GM23338 (cell line): ENCODE measurements around the gene TJP2. TPM values are rescaled to one million over a fixed set of nuclear protein-coding genes. Genes with fewer than 3 reads are reported as not detected.

Experiments used
- ATAC-seq: fragments of 200-7000 bp; cut with Tn5 transposase; 3 replicates; pipeline ENCODE4 v1.9.1; 2020
- DNase-seq: peaks from one replicate; pipeline ENCODE4 v3.0.0-alpha.2; 2015; ENCODE audit warnings: low spot score
- H2AFZ ChIP-seq: fragments of 200-600 bp; sonication (generic); 2 replicates; pipeline ENCODE4 v1.8.0; 2016; ENCODE audit warnings: antibody characterized with exemption, mild to moderate bottlenecking, moderate library complexity
- H3F3A ChIP-seq: fragments of 200-600 bp; sonication (generic); replicated peaks from 2 replicates; pipeline ENCODE4 v1.8.0; 2017; ENCODE audit warnings: antibody characterized with exemption, mixed run types, low read depth
- H3K27ac ChIP-seq: fragments of 200-600 bp; sonication (generic); 2 replicates; pipeline ENCODE4 v1.6.1; 2016; ENCODE audit warnings: low read depth
- H3K27me3 ChIP-seq: fragments of 200-600 bp; sonication (generic); 2 replicates; pipeline ENCODE4 v1.8.0; 2016; ENCODE audit warnings: mild to moderate bottlenecking, mixed run types, moderate library complexity; ENCODE audit not compliant: insufficient read depth
- H3K36me3 ChIP-seq: fragments of 200-600 bp; sonication (generic); 2 replicates; pipeline ENCODE4 v1.8.0; 2016; ENCODE audit warnings: mild to moderate bottlenecking; ENCODE audit not compliant: insufficient read depth
- H3K4me1 ChIP-seq: fragments of 200-600 bp; sonication (generic); 2 replicates; pipeline ENCODE4 v1.8.0; 2016; ENCODE audit warnings: mild to moderate bottlenecking, moderate library complexity; ENCODE audit not compliant: insufficient read depth
- H3K4me2 ChIP-seq: fragments of 200-600 bp; sonication (generic); 2 replicates; pipeline ENCODE4 v1.7.1; 2017; ENCODE audit warnings: mixed run types
- H3K4me3 ChIP-seq: fragments of 200-600 bp; sonication (generic); 2 replicates; pipeline ENCODE4 v1.6.1; 2016; ENCODE audit warnings: mixed run types
- H3K79me2 ChIP-seq: fragments of 200-600 bp; sonication (generic); replicated peaks from 2 replicates; pipeline ENCODE4 v1.8.0; 2017; ENCODE audit warnings: mild to moderate bottlenecking; ENCODE audit not compliant: insufficient read depth
- H3K9me2 ChIP-seq: fragments of 200-600 bp; sonication (generic); 2 replicates; pipeline ENCODE4 v1.8.0; 2017; ENCODE audit not compliant: insufficient read depth
- H4K20me1 ChIP-seq: fragments of 200-600 bp; sonication (generic); replicated peaks from 2 replicates; pipeline ENCODE4 v1.8.0; 2017; ENCODE audit warnings: mild to moderate bottlenecking; ENCODE audit not compliant: insufficient read depth
- H3K27ac Mint-ChIP-seq: 2 replicates; pipeline ENCODE4 v1.8.0; 2020; ENCODE audit warnings: inconsistent platforms, mild to moderate bottlenecking, moderate library complexity, mixed read lengths
- H3K27me3 Mint-ChIP-seq: 3 replicates; pipeline ENCODE4 v1.8.0; 2022; ENCODE audit warnings: low read depth, mild to moderate bottlenecking, moderate library complexity, mixed read lengths, inconsistent platforms; ENCODE audit not compliant: insufficient read depth, poor library complexity
- H3K36me3 Mint-ChIP-seq: 3 replicates; pipeline ENCODE4 v1.8.0; 2021; ENCODE audit warnings: low read depth, mild to moderate bottlenecking, inconsistent platforms, moderate library complexity, mixed read lengths
- H3K4me1 Mint-ChIP-seq: 3 replicates; pipeline ENCODE4 v1.8.0; 2020; ENCODE audit warnings: mild to moderate bottlenecking, inconsistent platforms, mixed read lengths
- H3K4me3 Mint-ChIP-seq: 3 replicates; pipeline ENCODE4 v1.8.0; 2021; ENCODE audit warnings: moderate library complexity, mild to moderate bottlenecking, inconsistent platforms, mixed read lengths
- H3K9me3 Mint-ChIP-seq: 3 replicates; pipeline ENCODE4 v1.8.0; 2020; ENCODE audit warnings: moderate library complexity, mild to moderate bottlenecking, inconsistent platforms, mixed read lengths
- CREB1 ChIP-seq: fragments of 250-450 bp; sonication (Bioruptor Pico); IDR thresholded peaks from 2 replicates; pipeline ENCODE4 v1.5.0; 2020; ENCODE audit warnings: low read depth, mild to moderate bottlenecking, moderate library complexity
- EZH2 ChIP-seq: fragments of 200-600 bp; sonication (generic); IDR thresholded peaks from one replicate; pipeline ENCODE4 v1.8.0; 2017; ENCODE audit warnings: antibody characterized with exemption, mild to moderate bottlenecking, low read depth; ENCODE audit not compliant: unreplicated experiment
- EZH2phosphoT487 ChIP-seq: fragments of 200-600 bp; sonication (generic); IDR thresholded peaks from one replicate; pipeline ENCODE4 v1.8.1; 2018; ENCODE audit warnings: antibody characterized with exemption; ENCODE audit not compliant: unreplicated experiment
- JUNB ChIP-seq: IDR thresholded peaks from one replicate; pipeline ENCODE4 v1.6.1; 2016; ENCODE audit warnings: antibody characterized with exemption; ENCODE audit not compliant: unreplicated experiment
- NANOG ChIP-seq: IDR thresholded peaks from 2 replicates; pipeline ENCODE4 v1.6.1; 2016; ENCODE audit warnings: antibody characterized with exemption, borderline replicate concordance
- POLR2AphosphoS5 ChIP-seq: IDR thresholded peaks from 2 replicates; pipeline ENCODE4 v1.6.1; 2016; ENCODE audit warnings: antibody characterized with exemption, low read depth
- REST ChIP-seq: IDR thresholded peaks from one replicate; pipeline ENCODE4 v1.6.1; 2018; ENCODE audit warnings: antibody characterized with exemption; ENCODE audit not compliant: unreplicated experiment
- STAT1 ChIP-seq: IDR thresholded peaks from one replicate; pipeline ENCODE4 v1.6.1; 2016; ENCODE audit warnings: antibody characterized with exemption; ENCODE audit not compliant: unreplicated experiment
- ZNF114 ChIP-seq: fragments of 250-450 bp; sonication (Bioruptor Pico); IDR thresholded peaks from 2 replicates; pipeline ENCODE4 v1.5.0; 2020; ENCODE audit warnings: mild to moderate bottlenecking, moderate library complexity
- polyA plus RNA-seq: library from polyadenylated mRNA; unstranded; fragments of >200 nt; fragmentation: Nextera tagmentation; extraction: Ambion mirVana; gene quantifications from 2 replicates; pipeline ENCODE4 v1.2.1, GENCODE V29; 2016
- total RNA-seq: library from RNA; depleted of rRNA; stranded (reverse); fragments of >200 nt; shearing (Covaris generic); gene quantifications from 2 replicates; pipeline ENCODE4 v1.2.3, GENCODE V29; 2014
- TF ChIP-seq, protein P1 (sequence below), 2 experiments: fragments of 200-600 bp in 1 of 2; sonication (generic) in 1 of 2; conservative IDR thresholded peaks; 2 replicates each; pipeline versions ENCODE4 v1.5.1 to v1.6.1; 2016 to 2017; ENCODE audit warnings: antibody characterized with exemption in 2 of 2, low read depth in 2 of 2, mild to moderate bottlenecking in 2 of 2, moderate library complexity in 1 of 2

Gene TJP2
- total and polyA plus RNA-seq, 2 experiments from 2014 or later: 37.6 to 234 TPM

DNA sequence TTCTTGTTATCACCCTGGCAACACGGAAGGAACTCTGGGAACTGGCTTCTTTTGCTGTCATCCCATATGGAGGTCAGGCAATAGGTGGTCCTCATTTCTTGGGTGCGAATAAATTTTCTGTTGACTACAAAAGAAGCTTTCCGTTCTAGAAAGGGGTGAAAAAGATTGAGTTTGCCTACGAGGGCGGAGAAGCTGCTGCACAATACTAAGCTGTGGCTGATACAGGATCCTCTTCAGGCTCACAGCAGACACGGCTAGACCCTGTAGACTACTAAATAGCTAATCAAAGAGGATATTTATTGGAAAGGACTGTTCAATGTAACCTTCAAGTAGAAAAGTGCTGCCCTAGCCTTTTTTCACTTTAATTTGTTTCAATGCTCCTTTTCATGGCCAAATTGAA lies 58.1 kb downstream of the TJP2 start:
- Mint-ChIP-seq H3K27me3 (no peaks in the 10 kb centered on the region), H3K4me3 (peak overlapping the region; percentile 50), H3K36me3 (peaks cover 49% of the 10 kb centered on the region), H3K9me3 (no peaks in the 10 kb centered on the region; the same call in 2 of the 3 replicates), H3K4me1 (peaks cover 54% of the 10 kb centered on the region), H3K27ac (peak overlapping the region; percentile 86)
- H3K4me2 ChIP-seq: peak overlapping the region; percentile 64
- peak overlapping the region; percentile 92 for H3K27ac ChIP-seq
- peaks cover 9% of the 10 kb centered on the region; the same call in 1 of the 2 replicates for H3K36me3 ChIP-seq
- TF ChIP-seq ZNF114 (CRISPR knock-in tag) (no peak), EZH2phosphoT487 (no peak)
- H3K9me2 ChIP-seq: no peaks in the 10 kb centered on the region
- no peaks in the 10 kb centered on the region for H3K79me2 ChIP-seq
- no peaks in the 10 kb centered on the region for H3K27me3 ChIP-seq
- no peak overlapping the region for H2AFZ ChIP-seq
- peak overlapping the region; percentile 19 for H3K4me3 ChIP-seq
- no peaks in the 10 kb centered on the region for H4K20me1 ChIP-seq
- H3K4me1 ChIP-seq: peaks cover 60% of the 10 kb centered on the region
- 0 out of 2 replicates have a peak, but pooled peaks cover 2% of the 10 kb centered on the region for H3F3A ChIP-seq
- peak; percentile 49 for ATAC-seq
- peak; percentile 27 for DNase-seq

GRCh38 chr9:69234683-69235082 lies 60.6 kb downstream of the TJP2 start:
- Histone ChIP-seq H3K4me3 (no peak overlapping the region), H2AFZ (no peak overlapping the region), H3K4me1 (peaks cover 40% of the 10 kb centered on the region), H3K4me2 (no peak overlapping the region), H3K9me2 (no peaks in the 10 kb centered on the region), H4K20me1 (no peaks in the 10 kb centered on the region), H3K27me3 (no peaks in the 10 kb centered on the region), H3K36me3 (peaks cover 26% of the 10 kb centered on the region; the same call in 1 of the 2 replicates), H3K79me2 (no peaks in the 10 kb centered on the region), H3K27ac (no peak overlapping the region), H3F3A (0 out of 2 replicates have a peak, but pooled peaks cover 2% of the 10 kb centered on the region)
- H3K36me3 Mint-ChIP-seq: peaks cover 53% of the 10 kb centered on the region
- H3K4me1 Mint-ChIP-seq: peaks cover 34% of the 10 kb centered on the region
- no peak overlapping the region for H3K27ac Mint-ChIP-seq
- ATAC-seq: no peak
- H3K4me3 Mint-ChIP-seq: no peak overlapping the region
- no peaks in the 10 kb centered on the region; the same call in 2 of the 3 replicates for H3K9me3 Mint-ChIP-seq
- DNase-seq: no peak
- H3K27me3 Mint-ChIP-seq: no peaks in the 10 kb centered on the region
- no peak for TF ChIP-seq ZNF114 (CRISPR knock-in tag)
- TF ChIP-seq CREB1: no peak
- TF ChIP-seq STAT1: no peak
- TF ChIP-seq POLR2AphosphoS5: no peak
- TF ChIP-seq, protein P1, sequence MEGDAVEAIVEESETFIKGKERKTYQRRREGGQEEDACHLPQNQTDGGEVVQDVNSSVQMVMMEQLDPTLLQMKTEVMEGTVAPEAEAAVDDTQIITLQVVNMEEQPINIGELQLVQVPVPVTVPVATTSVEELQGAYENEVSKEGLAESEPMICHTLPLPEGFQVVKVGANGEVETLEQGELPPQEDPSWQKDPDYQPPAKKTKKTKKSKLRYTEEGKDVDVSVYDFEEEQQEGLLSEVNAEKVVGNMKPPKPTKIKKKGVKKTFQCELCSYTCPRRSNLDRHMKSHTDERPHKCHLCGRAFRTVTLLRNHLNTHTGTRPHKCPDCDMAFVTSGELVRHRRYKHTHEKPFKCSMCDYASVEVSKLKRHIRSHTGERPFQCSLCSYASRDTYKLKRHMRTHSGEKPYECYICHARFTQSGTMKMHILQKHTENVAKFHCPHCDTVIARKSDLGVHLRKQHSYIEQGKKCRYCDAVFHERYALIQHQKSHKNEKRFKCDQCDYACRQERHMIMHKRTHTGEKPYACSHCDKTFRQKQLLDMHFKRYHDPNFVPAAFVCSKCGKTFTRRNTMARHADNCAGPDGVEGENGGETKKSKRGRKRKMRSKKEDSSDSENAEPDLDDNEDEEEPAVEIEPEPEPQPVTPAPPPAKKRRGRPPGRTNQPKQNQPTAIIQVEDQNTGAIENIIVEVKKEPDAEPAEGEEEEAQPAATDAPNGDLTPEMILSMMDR (conservative IDR thresholded peaks at IDR 0.05; ENCODE audit: low read depth in 2 of 2): no peak
- no peak for TF ChIP-seq EZH2
- no peak for TF ChIP-seq NANOG
- TF ChIP-seq EZH2phosphoT487: no peak
- TF ChIP-seq JUNB: no peak

GRCh38 chr9:69236188-69236587 lies 62.1 kb downstream of the TJP2 start:
- Histone ChIP-seq H3F3A (0 out of 2 replicates have a peak, but pooled peaks cover 2% of the 10 kb centered on the region), H2AFZ (no peak overlapping the region), H3K27me3 (no peaks in the 10 kb centered on the region), H3K27ac (peak overlapping the region; percentile 34), H3K9me2 (no peaks in the 10 kb centered on the region), H3K4me3 (no peak overlapping the region), H3K4me2 (no peak overlapping the region), H3K36me3 (peaks cover 26% of the 10 kb centered on the region; the same call in 1 of the 2 replicates), H3K4me1 (peaks cover 26% of the 10 kb centered on the region), H3K79me2 (no peaks in the 10 kb centered on the region), H4K20me1 (no peaks in the 10 kb centered on the region)
- peaks cover 23% of the 10 kb centered on the region for H3K4me1 Mint-ChIP-seq
- ATAC-seq: no peak
- H3K27me3 Mint-ChIP-seq: no peaks in the 10 kb centered on the region
- no peaks in the 10 kb centered on the region; the same call in 2 of the 3 replicates for H3K9me3 Mint-ChIP-seq
- H3K36me3 Mint-ChIP-seq: peaks cover 55% of the 10 kb centered on the region
- H3K27ac Mint-ChIP-seq: no peak overlapping the region
- DNase-seq: no peak
- no peak overlapping the region for H3K4me3 Mint-ChIP-seq
- TF ChIP-seq REST: no peak
